Astrocyte (in vitro differentiated cells and primary cell): ENCODE data around the gene SIGLEC12.

Experiments
- CTCF ChIP-seq: IDR thresholded peaks from 2 replicates; pipeline ENCODE4 v1.5.1; 2011; ENCODE audit warnings: low read depth, mild to moderate bottlenecking, inconsistent platforms, low read length, moderate library complexity; ENCODE audit not compliant: insufficient read depth
- EZH2 ChIP-seq: IDR thresholded peaks from 2 replicates; pipeline ENCODE4 v1.6.1; 2012; ENCODE audit warnings: mild to moderate bottlenecking, low read length, inconsistent platforms; ENCODE audit not compliant: insufficient read depth

- TF ChIP-seq EZH2, result no peak
- TF ChIP-seq CTCF, result no peak
Measured at GRCh38 chr19:51505904-51506303, 4.3 kb upstream of the SIGLEC12 start.
